Measurements from ENCODE around the gene ZNF784.

ZNF784 gene

DNA sequence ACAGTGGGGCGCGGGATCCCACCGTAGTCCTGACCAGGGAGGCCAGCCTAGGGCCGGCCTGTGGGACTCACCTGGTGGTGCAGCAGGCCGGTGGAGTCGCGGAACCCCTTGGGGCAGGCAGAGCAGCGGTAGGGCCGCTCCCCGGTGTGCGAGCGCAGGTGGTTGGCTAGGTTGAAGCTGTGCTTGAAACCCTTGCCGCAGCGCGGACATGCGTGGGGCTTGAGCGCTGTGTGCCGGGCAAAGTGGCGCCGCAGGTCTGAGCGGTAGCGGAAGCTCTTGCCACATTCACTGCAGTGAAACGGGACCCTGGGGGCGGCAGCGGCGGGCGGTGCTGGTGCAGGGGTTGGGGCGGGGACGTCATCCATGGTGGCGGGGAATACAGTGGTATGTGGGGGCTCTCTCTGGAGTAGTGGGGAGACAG, 26.9 kb downstream of the ZNF784 start:
- no peak overlapping the region for H2AFZ ChIP-seq
- TF ChIP-seq, protein P1, sequence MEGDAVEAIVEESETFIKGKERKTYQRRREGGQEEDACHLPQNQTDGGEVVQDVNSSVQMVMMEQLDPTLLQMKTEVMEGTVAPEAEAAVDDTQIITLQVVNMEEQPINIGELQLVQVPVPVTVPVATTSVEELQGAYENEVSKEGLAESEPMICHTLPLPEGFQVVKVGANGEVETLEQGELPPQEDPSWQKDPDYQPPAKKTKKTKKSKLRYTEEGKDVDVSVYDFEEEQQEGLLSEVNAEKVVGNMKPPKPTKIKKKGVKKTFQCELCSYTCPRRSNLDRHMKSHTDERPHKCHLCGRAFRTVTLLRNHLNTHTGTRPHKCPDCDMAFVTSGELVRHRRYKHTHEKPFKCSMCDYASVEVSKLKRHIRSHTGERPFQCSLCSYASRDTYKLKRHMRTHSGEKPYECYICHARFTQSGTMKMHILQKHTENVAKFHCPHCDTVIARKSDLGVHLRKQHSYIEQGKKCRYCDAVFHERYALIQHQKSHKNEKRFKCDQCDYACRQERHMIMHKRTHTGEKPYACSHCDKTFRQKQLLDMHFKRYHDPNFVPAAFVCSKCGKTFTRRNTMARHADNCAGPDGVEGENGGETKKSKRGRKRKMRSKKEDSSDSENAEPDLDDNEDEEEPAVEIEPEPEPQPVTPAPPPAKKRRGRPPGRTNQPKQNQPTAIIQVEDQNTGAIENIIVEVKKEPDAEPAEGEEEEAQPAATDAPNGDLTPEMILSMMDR (IDR thresholded peaks at IDR 0.05), result no peak
- H3K9me3 ChIP-seq (ENCODE audit: control insufficient read depth, low read length), result no peaks in the 10 kb centered on the region
- H3K4me1 ChIP-seq, result peaks cover 3% of the 10 kb centered on the region
- H3K9ac ChIP-seq, result no peak overlapping the region
- H3K27ac ChIP-seq, result no peak overlapping the region
- H3K4me2 ChIP-seq (ENCODE audit: low read length), result no peak overlapping the region
- H3K27me3 ChIP-seq (ENCODE audit: control insufficient read depth, insufficient read depth, low read length), result no peaks in the 10 kb centered on the region
- no peaks in the 10 kb centered on the region for H3K36me3 ChIP-seq (ENCODE audit: control insufficient read depth, insufficient read depth, low read length)
- H3K4me3 ChIP-seq (ENCODE audit: low read depth, low read length), result no peak overlapping the region
- H3K79me2 ChIP-seq, result peaks cover 4% of the 10 kb centered on the region

DNA sequence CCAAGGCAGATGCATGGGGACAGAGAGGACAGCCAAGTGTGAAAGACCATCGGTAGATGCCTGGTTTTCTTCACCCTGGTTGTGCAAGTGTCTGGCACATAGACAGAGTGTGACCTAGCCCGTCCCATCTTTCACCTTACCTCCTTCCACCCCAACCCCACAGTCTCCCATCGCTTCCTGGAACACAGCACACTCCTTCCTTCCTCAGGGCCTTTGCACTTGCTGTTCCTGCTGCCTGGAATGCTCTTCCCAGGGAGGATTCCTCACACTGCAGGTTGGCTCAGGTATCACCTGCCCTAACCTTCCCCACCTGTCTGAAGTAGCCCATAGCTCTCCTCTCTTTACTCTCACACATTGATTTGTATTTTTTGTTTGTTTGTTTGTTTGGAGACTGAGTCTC, 28.1 kb downstream of the ZNF784 start:
- Histone ChIP-seq H3K4me3 (ENCODE audit: low read depth, low read length) (no peak overlapping the region), H3K9ac (no peak overlapping the region), H3K4me2 (ENCODE audit: low read length) (no peak overlapping the region), H3K4me1 (peaks cover 3% of the 10 kb centered on the region), H3K9me3 (ENCODE audit: control insufficient read depth, low read length) (no peaks in the 10 kb centered on the region), H3K36me3 (ENCODE audit: control insufficient read depth, insufficient read depth, low read length) (no peaks in the 10 kb centered on the region), H3K27me3 (ENCODE audit: control insufficient read depth, insufficient read depth, low read length) (no peaks in the 10 kb centered on the region), H3K79me2 (peaks cover 4% of the 10 kb centered on the region), H2AFZ (no peak overlapping the region), H3K27ac (no peak overlapping the region)
- TF ChIP-seq, protein P1 (IDR thresholded peaks at IDR 0.05), result no peak

DNA sequence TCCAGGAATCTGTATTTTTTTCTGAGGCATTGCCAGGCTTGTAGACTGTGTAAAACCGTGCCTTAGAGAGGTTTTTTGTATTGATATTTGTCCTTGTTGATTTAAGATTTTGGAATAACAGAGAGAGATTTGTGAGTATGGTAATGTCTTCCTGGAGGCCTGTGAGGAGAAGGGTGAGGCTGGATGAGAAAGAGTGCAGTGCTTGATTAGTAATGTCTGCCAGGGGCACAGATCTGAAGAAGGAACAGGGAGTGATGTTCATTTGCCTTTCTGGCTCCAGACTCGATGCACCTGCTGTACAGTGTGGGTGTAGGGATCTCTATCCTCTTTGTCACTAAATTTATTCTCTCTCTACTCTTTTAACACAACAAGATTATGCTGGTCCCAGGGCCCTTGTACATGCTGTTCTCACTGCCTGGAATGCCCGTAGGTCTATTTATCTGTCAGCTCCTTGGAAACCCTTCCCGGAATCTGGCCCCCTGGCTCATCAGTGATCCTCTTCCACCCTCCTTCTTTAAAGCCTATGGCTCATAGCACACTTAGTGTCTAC, 29.3 kb downstream of the ZNF784 start:
- H3K9me3 ChIP-seq (ENCODE audit: control insufficient read depth, low read length), result no peaks in the 10 kb centered on the region
- no peak overlapping the region for H3K27ac ChIP-seq
- no peak overlapping the region for H3K4me3 ChIP-seq (ENCODE audit: low read depth, low read length)
- H3K27me3 ChIP-seq (ENCODE audit: control insufficient read depth, insufficient read depth, low read length), result no peaks in the 10 kb centered on the region
- H3K79me2 ChIP-seq, result peaks cover 4% of the 10 kb centered on the region
- H3K4me1 ChIP-seq, result no peaks in the 10 kb centered on the region
- no peaks in the 10 kb centered on the region for H3K36me3 ChIP-seq (ENCODE audit: control insufficient read depth, insufficient read depth, low read length)
- TF ChIP-seq, protein P1 (IDR thresholded peaks at IDR 0.05), result no peak
- no peak overlapping the region for H2AFZ ChIP-seq
- H3K9ac ChIP-seq, result no peak overlapping the region
- no peak overlapping the region for H3K4me2 ChIP-seq (ENCODE audit: low read length)

DNA sequence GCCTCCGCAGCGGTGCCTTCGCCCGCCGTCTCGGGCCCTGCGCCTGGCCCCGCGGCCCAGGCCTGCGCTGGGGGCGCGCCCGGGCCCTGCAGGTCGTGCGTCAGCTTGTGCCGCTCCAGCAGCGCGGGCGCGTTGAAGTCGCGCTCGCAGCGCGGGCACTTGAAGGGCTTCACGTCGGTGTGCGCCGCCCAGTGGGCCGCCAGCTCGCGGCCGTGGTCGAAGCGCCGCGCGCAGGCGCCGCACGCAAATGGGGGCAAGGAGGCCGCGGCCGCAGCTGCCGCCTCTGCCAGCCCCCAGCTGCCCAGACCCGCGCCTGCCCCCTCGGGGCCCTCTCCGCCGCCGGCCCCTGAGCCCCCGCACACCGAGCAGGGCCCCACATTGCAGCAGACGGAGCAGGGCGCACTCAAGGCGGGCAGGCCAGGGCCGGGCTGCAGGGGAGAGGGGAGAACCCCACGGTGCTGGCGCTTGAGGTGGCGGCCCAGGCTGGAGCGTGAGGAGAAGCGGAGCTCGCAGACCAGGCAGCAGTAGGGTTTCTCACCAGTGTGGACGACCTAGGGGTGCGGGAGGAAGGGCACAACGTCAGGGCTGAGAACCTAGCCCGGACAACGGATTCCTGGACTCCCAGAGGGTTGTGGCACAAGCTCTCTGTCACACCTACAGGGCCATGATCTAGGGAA, 31.1 kb downstream of the ZNF784 start:
- TF ChIP-seq, protein P1 (IDR thresholded peaks at IDR 0.05), result no peak
- H3K27ac ChIP-seq, result no peak overlapping the region
- no peaks in the 10 kb centered on the region for H3K36me3 ChIP-seq (ENCODE audit: control insufficient read depth, insufficient read depth, low read length)

More for the DNA sequence above, 31.1 kb downstream of the ZNF784 start:
- H3K4me3 ChIP-seq (ENCODE audit: low read depth, low read length), result no peak overlapping the region
- H3K27me3 ChIP-seq (ENCODE audit: control insufficient read depth, insufficient read depth, low read length), result no peaks in the 10 kb centered on the region
- H3K79me2 ChIP-seq, result peaks cover 2% of the 10 kb centered on the region
- no peaks in the 10 kb centered on the region for H3K9me3 ChIP-seq (ENCODE audit: control insufficient read depth, low read length)
- no peak overlapping the region for H3K4me2 ChIP-seq (ENCODE audit: low read length)
- H3K4me1 ChIP-seq, result no peaks in the 10 kb centered on the region
- H3K9ac ChIP-seq, result no peak overlapping the region
- H2AFZ ChIP-seq, result no peak overlapping the region

All from parathyroid adenoma (tissue), 2 donors.